ENCODE data around the gene MLX.
A peak's percentile ranks its signal among the peaks of the same experiment; 100 is the strongest.
"Not testable (repeated sequence)": the region's sequence is repeated elsewhere in the genome, so short reads cannot be mapped to it uniquely, and the experiment has no call there.

MLX gene

GRCh38 chr17:42555122-42555622 lies 11.7 kb upstream of the MLX start:
- no peak for DNase-seq (ENCODE audit: low spot score)

GRCh38 chr17:42555961-42556617 lies 10.8 kb upstream of the MLX start:
- not testable (repeated sequence) for DNase-seq (ENCODE audit: low spot score)

GRCh38 chr17:42559075-42559474 lies 7.8 kb upstream of the MLX start:
- no peak for DNase-seq (ENCODE audit: low spot score)

GRCh38 chr17:42560246-42560645 lies 6.7 kb upstream of the MLX start:
- DNase-seq (ENCODE audit: low spot score): no peak

DNA sequence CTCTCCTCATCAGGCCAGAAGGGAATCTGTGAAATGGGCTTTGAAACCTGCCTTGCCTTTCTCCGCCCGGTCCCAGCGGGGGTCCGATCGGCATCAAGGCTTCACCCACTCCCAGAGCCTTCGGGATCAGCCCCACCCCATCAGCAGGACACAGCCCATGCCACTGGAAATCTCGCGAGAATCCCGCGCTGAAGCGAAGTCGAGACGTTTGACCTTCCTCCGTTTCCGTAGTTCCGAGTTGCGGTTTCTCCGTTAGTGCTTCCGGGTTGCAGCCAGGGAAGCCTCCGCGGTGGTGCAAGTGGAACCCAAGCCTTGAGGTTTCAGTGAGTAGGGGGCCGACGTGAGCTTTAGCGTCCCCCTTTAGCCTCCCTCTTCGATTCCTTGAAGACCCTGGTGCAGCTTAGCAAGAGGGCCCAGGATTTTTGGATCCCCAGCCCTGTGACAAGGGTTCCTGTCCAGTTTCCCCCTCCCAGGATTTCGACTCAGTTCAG lies 5.0 kb upstream of the MLX start, which contains the start of gene COASY:
COASY (plus strand) TSS at position 252 of the 491 bp plus-strand sequence. CDS start 475 bp downstream, outside the sequence.
- peak; percentile 95 for DNase-seq (ENCODE audit: low spot score)

- no peak for DNase-seq (ENCODE audit: low spot score)
Observed at GRCh38 chr17:42562388-42563142, 4.3 kb upstream of the MLX start.

- no peak for DNase-seq (ENCODE audit: low spot score)
Observed at GRCh38 chr17:42563143-42563509, 3.8 kb upstream of the MLX start.

DNA sequence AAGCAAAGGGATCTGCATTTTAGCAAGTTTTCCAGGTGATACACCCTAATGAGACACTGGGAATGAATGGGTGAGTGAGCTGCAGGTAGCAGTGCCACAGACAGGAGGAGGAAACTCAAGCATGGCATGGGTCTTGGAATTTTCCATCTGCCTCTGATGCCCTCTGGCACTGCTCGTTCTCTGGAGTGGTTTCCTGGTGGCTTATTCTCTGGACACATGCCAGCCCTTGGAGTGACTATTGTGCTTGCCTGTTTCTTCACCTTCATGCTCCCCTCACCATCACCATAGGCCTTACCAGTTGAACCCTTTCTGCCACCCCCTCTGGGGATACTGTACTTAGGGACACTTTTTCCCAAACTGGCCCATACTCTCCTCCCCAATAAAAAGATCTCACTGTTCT lies 3.4 kb upstream of the MLX start:
- no peak for DNase-seq (ENCODE audit: low spot score)

DNA sequence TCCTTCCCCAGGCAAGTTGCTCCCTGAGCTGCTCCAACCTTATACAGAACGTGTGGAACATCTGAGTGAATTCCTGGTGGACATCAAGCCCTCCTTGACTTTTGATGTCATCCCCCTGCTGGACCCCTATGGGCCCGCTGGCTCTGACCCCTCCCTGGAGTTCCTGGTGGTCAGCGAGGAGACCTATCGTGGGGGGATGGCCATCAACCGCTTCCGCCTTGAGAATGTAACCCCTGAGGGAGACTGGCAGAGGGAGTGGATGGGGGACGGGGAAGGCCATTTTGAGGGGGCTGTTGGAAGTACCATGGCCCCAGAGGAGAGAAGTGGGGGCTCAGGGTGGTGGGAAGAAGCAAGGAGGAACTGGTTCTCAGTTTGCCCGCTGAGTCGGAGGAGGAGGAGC lies 3.0 kb upstream of the MLX start:
- no peak for DNase-seq (ENCODE audit: low spot score)

GRCh38 chr17:42564815-42565522 lies 1.9 kb upstream of the MLX start:
- no peak for DNase-seq (ENCODE audit: low spot score)

DNA sequence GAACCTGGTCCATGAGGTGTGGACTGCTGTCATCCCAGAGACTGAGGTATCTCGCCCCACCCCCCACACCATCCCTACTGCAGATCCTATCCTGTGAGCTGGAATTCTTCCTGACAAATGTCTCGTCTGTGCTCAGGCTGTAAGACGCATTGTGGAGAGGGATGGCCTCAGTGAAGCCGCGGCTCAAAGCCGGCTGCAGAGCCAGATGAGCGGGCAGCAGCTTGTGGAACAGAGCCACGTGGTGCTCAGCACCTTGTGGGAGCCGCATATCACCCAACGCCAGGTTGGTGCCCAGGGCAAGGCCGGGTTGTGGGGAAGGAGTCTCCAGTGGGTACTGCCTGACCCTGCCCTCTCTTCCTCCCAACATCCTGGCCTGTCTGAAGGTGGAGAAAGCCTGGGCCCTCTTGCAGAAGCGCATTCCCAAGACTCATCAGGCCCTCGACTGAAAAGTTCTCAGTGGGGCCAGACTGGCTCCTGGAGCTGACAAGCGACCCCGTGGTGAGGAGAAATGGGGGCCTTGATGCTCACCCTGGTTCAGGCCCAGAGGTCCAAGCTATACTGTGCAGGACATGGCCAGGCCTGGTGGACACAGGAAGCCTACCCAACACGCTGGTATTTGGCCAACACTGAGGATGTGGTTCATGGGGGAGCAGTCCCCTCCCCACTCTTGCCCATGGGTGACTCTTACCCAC lies 1.2 kb upstream of the MLX start:
- no peak for DNase-seq (ENCODE audit: low spot score)

GRCh38 chr17:42566215-42566882 lies 551 bp upstream of the MLX start:
- peak; percentile 14 for DNase-seq (ENCODE audit: low spot score)

GRCh38 chr17:42568341-42569111 lies 1.6 kb downstream of the MLX start:
- DNase-seq (ENCODE audit: low spot score): no peak

DNA sequence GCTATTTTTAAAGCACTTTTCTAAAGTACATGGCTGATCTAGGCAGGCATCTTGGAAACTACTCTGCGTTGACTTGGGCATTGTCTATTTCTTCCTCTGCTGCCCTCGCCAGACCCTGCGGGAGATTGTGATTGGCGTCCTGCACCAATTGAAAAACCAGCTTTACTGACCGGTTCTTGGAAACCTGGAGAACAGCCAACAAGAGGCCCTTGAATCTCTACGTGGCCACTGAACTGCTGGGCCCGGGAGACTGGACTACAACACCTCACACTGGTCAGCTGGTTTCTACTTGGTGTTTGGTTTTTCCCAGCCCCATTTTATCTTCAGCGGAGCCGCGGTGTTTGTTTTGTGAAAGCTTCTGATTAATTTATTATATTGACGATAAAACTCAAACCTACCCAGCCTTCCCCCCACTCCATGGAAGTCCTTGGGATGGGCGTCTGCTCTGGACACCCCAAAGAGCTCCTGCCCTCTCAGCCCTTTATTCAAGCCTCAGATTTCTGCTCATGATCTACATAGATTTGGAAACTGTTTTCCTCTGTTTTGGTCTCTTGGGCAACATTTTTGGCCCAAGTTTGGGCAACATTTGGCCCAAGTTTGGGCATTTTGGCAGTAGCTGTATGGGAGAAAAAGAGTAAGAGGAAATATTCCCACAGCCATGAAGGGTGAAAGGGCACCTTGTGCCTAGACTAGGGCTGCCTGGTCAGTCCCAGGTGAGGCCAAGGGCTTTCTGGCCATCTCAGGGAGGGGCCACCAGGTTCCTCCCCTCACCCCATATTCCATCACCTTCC lies 4.7 kb downstream of the MLX start:
- DNase-seq (ENCODE audit: low spot score): no peak

DNA sequence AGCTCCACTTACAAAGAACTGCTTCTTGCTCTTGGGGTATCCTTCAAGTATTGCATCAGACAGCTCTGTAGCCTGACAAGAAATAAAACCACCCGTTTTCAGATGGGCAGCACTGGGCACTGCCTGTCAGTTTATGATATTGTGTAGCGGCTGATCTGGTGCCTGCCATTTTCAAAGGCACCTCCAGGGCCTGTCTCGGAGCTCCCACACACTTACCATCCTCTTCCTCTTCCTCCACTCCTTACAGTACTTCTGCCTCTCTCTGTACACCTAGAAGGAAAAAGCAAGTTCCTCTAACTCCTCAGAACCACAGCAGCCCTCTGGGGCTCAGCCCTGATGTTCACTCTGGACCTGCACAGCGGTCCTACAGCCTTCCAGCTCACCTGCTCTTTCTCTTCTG lies 6.2 kb downstream of the MLX start:
- DNase-seq (ENCODE audit: low spot score): no peak

DNA sequence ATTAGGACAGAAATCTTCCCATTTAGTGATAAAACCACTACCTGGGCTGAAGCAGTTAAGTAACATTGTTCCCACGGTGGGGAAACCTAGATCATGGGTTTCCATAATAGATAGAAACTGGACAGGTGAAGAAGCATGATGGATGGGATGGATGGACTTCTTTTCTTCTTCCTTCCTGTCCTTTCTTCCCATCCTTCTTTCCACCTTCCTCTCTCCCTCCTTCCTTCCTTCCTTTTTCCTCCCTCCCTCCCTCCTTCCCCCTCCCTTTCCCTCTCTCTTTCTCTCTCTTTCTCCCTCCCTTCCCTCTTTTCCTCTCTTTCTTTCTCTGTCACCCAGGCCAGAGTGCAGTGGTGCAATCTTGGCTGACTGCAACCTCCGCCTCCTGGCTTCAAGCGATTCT lies 7.6 kb downstream of the MLX start:
- no peak for DNase-seq (ENCODE audit: low spot score)

DNA sequence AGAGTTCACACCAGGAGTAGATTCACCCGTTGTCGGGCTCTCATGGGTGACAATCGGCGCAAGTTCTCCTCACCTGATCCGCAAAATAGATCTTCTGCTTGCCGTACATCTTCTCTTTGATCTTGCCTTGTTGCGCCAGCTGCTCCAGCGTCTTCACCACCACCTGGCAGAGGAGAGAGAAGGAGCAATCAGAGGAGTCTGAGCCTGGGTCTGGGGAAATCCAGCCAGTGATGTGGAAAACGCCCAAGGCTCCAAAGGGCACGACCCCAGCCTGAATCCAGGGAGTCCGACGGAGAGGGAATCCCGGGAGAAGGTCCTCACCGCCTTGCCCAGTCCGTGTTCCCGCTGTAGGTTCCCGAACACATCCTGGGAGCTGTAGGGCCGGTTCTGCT lies 10.2 kb downstream of the MLX start:
- DNase-seq (ENCODE audit: low spot score): no peak

- DNase-seq (ENCODE audit: low spot score): peak; percentile 94
Observed at GRCh38 chr17:42577532-42578281, 10.8 kb downstream of the MLX start, which contains the start of gene PSMC3IP. Gene PSMC3IP (minus strand): TSS chr17:42577729. CDS start chr17:42577686, 43 bp downstream.

DNA sequence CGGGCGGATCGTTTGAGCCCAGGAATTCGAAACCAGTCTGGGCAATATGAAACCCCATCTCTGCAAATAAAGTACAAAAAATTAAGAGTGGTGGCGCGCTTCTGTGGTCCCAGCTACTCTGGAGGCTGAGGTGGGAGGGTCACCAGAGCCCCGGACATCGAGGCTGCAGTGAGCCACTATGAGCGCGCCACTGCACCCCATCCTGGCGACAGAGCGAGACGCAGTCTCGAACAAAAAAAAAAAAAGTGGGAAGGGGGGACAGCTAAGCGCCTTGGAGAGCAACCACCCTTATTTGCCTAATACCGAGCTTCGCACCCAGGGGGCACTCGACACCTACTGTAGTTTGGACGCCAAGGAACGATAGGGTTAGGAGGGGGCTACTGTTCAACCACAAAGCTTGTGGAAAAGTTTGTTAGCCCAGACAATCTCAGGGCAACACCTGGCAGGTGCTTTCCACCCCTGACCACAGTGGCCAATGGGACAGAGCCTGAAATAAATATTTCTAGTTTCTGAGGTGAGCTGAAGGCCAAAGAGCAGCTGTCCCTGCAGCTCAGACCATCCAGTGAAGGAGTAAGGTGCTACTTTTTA lies 11.5 kb downstream of the MLX start:
- DNase-seq (ENCODE audit: low spot score): peak; percentile 79

All from hematopoietic multipotent progenitor cell treated with erythropoietin and hydrocortisone succinate and interleukin-3 and kit ligand, for 15 days (in vitro differentiated cells).